Endothelial cell of umbilical vein (primary cell): ENCODE data around the gene OR51D1. TPM values are rescaled to one million over a fixed set of nuclear protein-coding genes. Genes with fewer than 3 reads are reported as not detected.

Source experiments
- BruUV-seq: library from RNA; stranded (reverse); fragments of 400-500 nt; replicated peaks from 2 replicates; lab custom pipeline; 2021; lab: Mats Ljungman, UMichigan
- CTCF ChIA-PET: fragments of 300-600, 350-600 bp; sonication (Branson Sonifier 250); formaldehyde crosslinking; loops from one replicate; lab custom pipeline; 2021; ENCODE audit warnings: antibody characterized with exemption, inconsistent platforms; lab: Charles Lee
- POLR2A ChIA-PET: fragments of 300-600, 350-600 bp; sonication (Branson Sonifier 250); formaldehyde crosslinking; loops from one replicate; lab custom pipeline; 2021; ENCODE audit warnings: antibody characterized with exemption, inconsistent platforms; lab: Charles Lee
- DNase-seq: peaks from one replicate; pipeline ENCODE4 v3.0.0-alpha.2; 2011; ENCODE audit warnings: low read depth, low spot score
- FAIRE-seq: peaks from 2 replicates; lab custom pipeline; 2011; peaks lifted over from hg19 to GRCh38; lab: Jason Lieb, UNC
- H2AFZ ChIP-seq: 2 replicates; pipeline ENCODE4 v1.6.0; 2012; ENCODE audit warnings: low read depth, low read length, control low read depth, inconsistent platforms
- H3K27ac ChIP-seq: 2 replicates; pipeline ENCODE4 v1.5.1; 2011; ENCODE audit warnings: low read depth, mild to moderate bottlenecking, control low read depth, low read length, moderate library complexity; ENCODE audit not compliant: insufficient read depth
- H3K27me3 ChIP-seq, 2 experiments: 2 replicates each; pipeline versions ENCODE4 v1.6.0 to v1.6.1; 2011; ENCODE audit warnings: low read length in 2 of 2, mixed read lengths in 1 of 2; ENCODE audit not compliant: control insufficient read depth in 2 of 2, insufficient read depth in 2 of 2
- H3K36me3 ChIP-seq, 2 experiments: 2 replicates in 1 of 2; 3 replicates in 1 of 2; pipeline ENCODE4 v1.5.1; 2011; ENCODE audit warnings: low read length in 2 of 2, mild to moderate bottlenecking in 1 of 2, moderate library complexity in 1 of 2; ENCODE audit not compliant: control insufficient read depth in 2 of 2, insufficient read depth in 2 of 2; ENCODE audit errors: extremely low read depth in 1 of 2
- H3K4me1 ChIP-seq: 3 replicates; pipeline ENCODE4 v1.5.1; 2011; ENCODE audit warnings: mild to moderate bottlenecking, low read length; ENCODE audit not compliant: control insufficient read depth, insufficient read depth; ENCODE audit errors: extremely low read depth
- H3K4me2 ChIP-seq: 2 replicates; pipeline ENCODE4 v1.6.1; 2011; ENCODE audit warnings: low read length, control low read depth, mixed read lengths; ENCODE audit not compliant: insufficient read depth
- H3K4me3 ChIP-seq, 3 experiments: fragments of 200-600 bp in 1 of 3; sonication (generic), shearing (Covaris generic) in 1 of 3; replicated peaks in 1 of 3; 2 replicates each; pipeline ENCODE4 v1.5.1; 2011 to 2016; ENCODE audit warnings: control low read depth in 3 of 3, low read length in 3 of 3, mild to moderate bottlenecking in 2 of 3, inconsistent platforms in 1 of 3, low read depth in 1 of 3, moderate library complexity in 1 of 3; ENCODE audit not compliant: insufficient read depth in 1 of 3
- H3K79me2 ChIP-seq: 2 replicates; pipeline ENCODE4 v1.6.0; 2012; ENCODE audit warnings: low read length, inconsistent platforms; ENCODE audit not compliant: control insufficient read depth, insufficient read depth
- H3K9ac ChIP-seq: replicated peaks from 2 replicates; pipeline ENCODE3; 2011; ENCODE audit warnings: low read length, control low read depth; ENCODE audit not compliant: insufficient read depth; ENCODE audit errors: extremely low read depth
- H3K9me1 ChIP-seq: replicated peaks from 3 replicates; pipeline ENCODE4 v1.6.0; 2011; ENCODE audit warnings: mild to moderate bottlenecking, low read length; ENCODE audit not compliant: control insufficient read depth, insufficient read depth; ENCODE audit errors: extremely low read depth
- H3K9me3 ChIP-seq: replicated peaks from 2 replicates; pipeline ENCODE4 v1.5.1; 2012; ENCODE audit warnings: low read length, inconsistent platforms; ENCODE audit not compliant: control insufficient read depth, insufficient read depth
- H4K20me1 ChIP-seq: replicated peaks from 2 replicates; pipeline ENCODE3; 2011; ENCODE audit warnings: mild to moderate bottlenecking, low read length; ENCODE audit not compliant: control insufficient read depth, insufficient read depth; ENCODE audit errors: extremely low read depth
- EZH2 ChIP-seq: IDR thresholded peaks from 2 replicates; pipeline ENCODE4 v1.6.1; 2012; ENCODE audit warnings: borderline replicate concordance, low read depth, mild to moderate bottlenecking, moderate library complexity, low read length, inconsistent platforms; ENCODE audit not compliant: severe bottlenecking
- FOS ChIP-seq: IDR thresholded peaks from 2 replicates; pipeline ENCODE4 v1.6.1; 2011; ENCODE audit warnings: mild to moderate bottlenecking, low read length, moderate library complexity, borderline replicate concordance; ENCODE audit not compliant: insufficient read depth
- GATA2 ChIP-seq: IDR thresholded peaks from 2 replicates; pipeline ENCODE4 v1.7.0; 2011; ENCODE audit warnings: low read depth, mild to moderate bottlenecking, moderate library complexity, mixed read lengths, low read length; ENCODE audit not compliant: insufficient read length, insufficient read depth
- JUN ChIP-seq: IDR thresholded peaks from 2 replicates; pipeline ENCODE4 v1.6.1; 2011; ENCODE audit warnings: borderline replicate concordance, low read depth; ENCODE audit not compliant: insufficient read length, insufficient read depth
- MYC ChIP-seq: IDR thresholded peaks from one replicate; pipeline ENCODE4 v1.6.1; 2011; ENCODE audit warnings: mild to moderate bottlenecking, low read depth, low read length
- POLR2A ChIP-seq: IDR thresholded peaks from 2 replicates; pipeline ENCODE4 v1.6.1; 2012; ENCODE audit warnings: low read depth, mild to moderate bottlenecking, control low read depth, low read length
- POLR2AphosphoS5 ChIP-seq: IDR thresholded peaks from 2 replicates; pipeline ENCODE4 v1.6.1; 2012; ENCODE audit warnings: low read depth, mild to moderate bottlenecking, control low read depth, low read length, moderate library complexity; ENCODE audit not compliant: insufficient read depth
- dilution Hi-C: fragments of 300-500 bp; cut with MboI; formaldehyde crosslinking; loops from one replicate; pipeline ENCODE4 v1.15.0; 2019; ENCODE audit warnings: low sequenced_read_pairs; ENCODE audit not compliant: extremely low pct_ligation_motif_present
- intact Hi-C: fragments of 100-400 bp; cut with micrococcal nuclease; formaldehyde crosslinking; loops from one replicate; pipeline ENCODE4 v1.10.0; 2022
- polyA plus RNA-seq, 4 experiments: library from polyadenylated mRNA; depleted of rRNA in 3 of 4; stranded (reverse) in 3 of 4; unstranded in 1 of 4; fragments of >200 nt; gene quantifications; 2 replicates each; pipeline versions ENCODE4 v1.2.1 to v1.2.3, GENCODE V29; 2011 to 2012; ENCODE audit warnings: missing spikeins in 1 of 4
- total RNA-seq: library from RNA; stranded (reverse); gene quantifications from 2 replicates; pipeline ENCODE4 v1.2.3, GENCODE V29; 2021
- TF ChIP-seq, protein P1 (sequence below), 2 donors: IDR thresholded peaks; 1 replicate in 1 of 2; 2 replicates in 1 of 2; pipeline ENCODE4 v1.5.1; 2011; ENCODE audit warnings: low read length in 2 of 2, mild to moderate bottlenecking in 2 of 2, moderate library complexity in 2 of 2, control low read depth in 1 of 2, inconsistent platforms in 1 of 2, low read depth in 1 of 2; ENCODE audit not compliant: insufficient read depth in 1 of 2; ENCODE audit errors: extremely low read depth in 1 of 2
- TF ChIP-seq, protein P2 (sequence below): IDR thresholded peaks from 2 replicates; pipeline ENCODE4 v1.6.1; 2011; ENCODE audit not compliant: insufficient read depth, insufficient read length

The OR51D1 gene
- total and polyA plus RNA-seq, 2 donors (not counting 3 experiments of a cell fraction or from before 2014, with no cell fraction given) = not detected

DNA sequence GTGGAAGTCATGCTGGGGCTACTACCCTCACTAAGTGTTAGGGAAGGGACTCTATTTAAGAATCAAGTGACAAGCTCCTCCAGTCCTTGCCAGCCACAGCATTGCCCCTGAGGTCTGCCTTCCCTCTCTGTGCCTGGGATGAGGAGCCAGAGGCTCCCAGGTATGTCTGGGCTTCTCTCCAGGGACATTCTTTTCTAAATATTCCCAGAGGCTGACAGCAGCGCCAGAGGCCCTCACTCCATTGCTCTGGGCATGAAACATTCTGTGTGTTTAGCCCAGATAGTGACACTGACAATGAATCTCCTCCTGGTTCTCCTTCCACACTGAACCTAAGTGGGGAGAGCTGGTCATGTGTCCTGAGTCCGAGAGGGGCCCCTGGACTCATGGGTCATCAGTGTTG, 8.7 kb downstream of the OR51D1 start:
- Histone ChIP-seq H3K4me2 (no peak overlapping the region), H3K79me2 (no peaks in the 10 kb centered on the region), H3K4me3 (no peak overlapping the region), H3K9me3 (no peaks in the 10 kb centered on the region), H3K27ac (no peak overlapping the region), H3K36me3 (no peaks in the 10 kb centered on the region), H3K9me1 (no peaks in the 10 kb centered on the region), H2AFZ (no peak overlapping the region), H4K20me1 (no peaks in the 10 kb centered on the region), H3K27me3 (no peaks in the 10 kb centered on the region), H3K9ac (no peak overlapping the region), H3K4me1 (no peaks in the 10 kb centered on the region)
- dilution Hi-C loops = no loop called here
- FAIRE-seq (no peak), DNase-seq (no peak)
- BruUV-seq = no TSS peak
- no peak for TF ChIP-seq POLR2AphosphoS5
- no peak for TF ChIP-seq POLR2A
- TF ChIP-seq MYC = no peak
- no peak for TF ChIP-seq JUN
- no peak for TF ChIP-seq FOS
- no peak for TF ChIP-seq GATA2
- TF ChIP-seq, protein P1, sequence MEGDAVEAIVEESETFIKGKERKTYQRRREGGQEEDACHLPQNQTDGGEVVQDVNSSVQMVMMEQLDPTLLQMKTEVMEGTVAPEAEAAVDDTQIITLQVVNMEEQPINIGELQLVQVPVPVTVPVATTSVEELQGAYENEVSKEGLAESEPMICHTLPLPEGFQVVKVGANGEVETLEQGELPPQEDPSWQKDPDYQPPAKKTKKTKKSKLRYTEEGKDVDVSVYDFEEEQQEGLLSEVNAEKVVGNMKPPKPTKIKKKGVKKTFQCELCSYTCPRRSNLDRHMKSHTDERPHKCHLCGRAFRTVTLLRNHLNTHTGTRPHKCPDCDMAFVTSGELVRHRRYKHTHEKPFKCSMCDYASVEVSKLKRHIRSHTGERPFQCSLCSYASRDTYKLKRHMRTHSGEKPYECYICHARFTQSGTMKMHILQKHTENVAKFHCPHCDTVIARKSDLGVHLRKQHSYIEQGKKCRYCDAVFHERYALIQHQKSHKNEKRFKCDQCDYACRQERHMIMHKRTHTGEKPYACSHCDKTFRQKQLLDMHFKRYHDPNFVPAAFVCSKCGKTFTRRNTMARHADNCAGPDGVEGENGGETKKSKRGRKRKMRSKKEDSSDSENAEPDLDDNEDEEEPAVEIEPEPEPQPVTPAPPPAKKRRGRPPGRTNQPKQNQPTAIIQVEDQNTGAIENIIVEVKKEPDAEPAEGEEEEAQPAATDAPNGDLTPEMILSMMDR (IDR thresholded peaks at IDR 0.05; ENCODE audit: extremely low read depth in 1 of 2, insufficient read depth in 1 of 2, low read depth in 1 of 2, low read length in 2 of 2) = no peak
- TF ChIP-seq, protein P2, sequence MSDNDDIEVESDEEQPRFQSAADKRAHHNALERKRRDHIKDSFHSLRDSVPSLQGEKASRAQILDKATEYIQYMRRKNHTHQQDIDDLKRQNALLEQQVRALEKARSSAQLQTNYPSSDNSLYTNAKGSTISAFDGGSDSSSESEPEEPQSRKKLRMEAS = no peak
- no peak for TF ChIP-seq EZH2
- intact Hi-C loops = no loop called here
- ChIA-PET CTCF (interaction anchor here (5.5 kb wide), 1 partner anchor 9 kb away, joined by 32 read pairs; the partner anchor contains the start of gene OR51D1), POLR2A (no interaction called here)
